SU-DHL-6 (cell line): ENCODE results near the gene CELSR1.

ENCODE experiments used
- H2AFZ ChIP-seq: fragments of 200-600 bp; sonication (generic); 2 replicates; pipeline ENCODE4 v1.6.1; 2014; ENCODE audit warnings: low read depth, mild to moderate bottlenecking, moderate library complexity, mixed read lengths, antibody characterized with exemption, low read length; ENCODE audit not compliant: severe bottlenecking
- H3F3A ChIP-seq: fragments of 200-600 bp; shearing (Covaris generic); 2 replicates; pipeline ENCODE4 v1.6.0; 2016; ENCODE audit warnings: antibody characterized with exemption, mild to moderate bottlenecking; ENCODE audit not compliant: insufficient read depth
- H3K27ac ChIP-seq: fragments of 200-600 bp; sonication (generic); 2 replicates; pipeline ENCODE4 v1.5.1; 2016; ENCODE audit warnings: low read depth, mild to moderate bottlenecking, low read length, moderate library complexity, mixed read lengths
- H3K27me3 ChIP-seq: fragments of 200-600 bp; sonication (generic), shearing (Covaris generic); 2 replicates; pipeline ENCODE4 v1.6.0; 2014; ENCODE audit warnings: mild to moderate bottlenecking, low read length
- H3K36me3 ChIP-seq: fragments of 200-600 bp; sonication (generic); 2 replicates; pipeline ENCODE4 v1.6.1; 2014; ENCODE audit warnings: mild to moderate bottlenecking, low read length, mixed read lengths
- H3K4me2 ChIP-seq: fragments of 300-600, 200-600 bp; shearing (Covaris generic), sonication (generic); 2 replicates; pipeline ENCODE4 v1.6.0; 2014; ENCODE audit warnings: low read length, low read depth, mild to moderate bottlenecking; ENCODE audit not compliant: poor library complexity, severe bottlenecking
- H3K4me3 ChIP-seq: fragments of 200-600 bp; sonication (generic); 2 replicates; pipeline ENCODE4 v1.5.1; 2014; ENCODE audit warnings: antibody characterized with exemption, low read length, mild to moderate bottlenecking, mixed read lengths; ENCODE audit not compliant: insufficient read depth, poor library complexity, severe bottlenecking
- H3K79me2 ChIP-seq: fragments of 200-600 bp; sonication (generic); 2 replicates; pipeline ENCODE4 v1.6.1; 2014; ENCODE audit warnings: mild to moderate bottlenecking, low read length, moderate library complexity; ENCODE audit not compliant: insufficient read depth
- H3K9ac ChIP-seq: fragments of 200-600 bp; sonication (generic); 2 replicates; pipeline ENCODE4 v1.7.0; 2014; ENCODE audit warnings: mild to moderate bottlenecking, low read length
- H3K9me2 ChIP-seq: fragments of 200-600 bp; sonication (generic); replicated peaks from 2 replicates; pipeline ENCODE4 v1.6.1; 2014; ENCODE audit warnings: low read length; ENCODE audit not compliant: insufficient read depth
- H3K9me3 ChIP-seq: fragments of 200-600 bp; sonication (generic); 2 replicates; pipeline ENCODE4 v1.6.1; 2014; ENCODE audit warnings: low read length, mixed read lengths; ENCODE audit not compliant: insufficient read depth
- H4K20me1 ChIP-seq: fragments of 200-600 bp; sonication (generic); 2 replicates; pipeline ENCODE4 v1.6.1; 2014; ENCODE audit warnings: low read depth, mild to moderate bottlenecking, antibody characterized with exemption, low read length, moderate library complexity, mixed read lengths
- EZH2phosphoT487 ChIP-seq: fragments of 200-600 bp; sonication (generic), shearing (Covaris generic); conservative IDR thresholded peaks from 2 replicates; pipeline ENCODE4 v1.6.1; 2018; ENCODE audit warnings: mild to moderate bottlenecking, antibody characterized with exemption, low read length, moderate library complexity, mixed read lengths
- TF ChIP-seq, protein P1 (sequence below): fragments of 200-600 bp; sonication (generic); IDR thresholded peaks from one replicate; pipeline ENCODE4 v1.5.1; 2017; ENCODE audit warnings: antibody characterized with exemption, mild to moderate bottlenecking, low read length, moderate library complexity; ENCODE audit not compliant: insufficient read depth, poor library complexity, severe bottlenecking

Gene CELSR1

DNA sequence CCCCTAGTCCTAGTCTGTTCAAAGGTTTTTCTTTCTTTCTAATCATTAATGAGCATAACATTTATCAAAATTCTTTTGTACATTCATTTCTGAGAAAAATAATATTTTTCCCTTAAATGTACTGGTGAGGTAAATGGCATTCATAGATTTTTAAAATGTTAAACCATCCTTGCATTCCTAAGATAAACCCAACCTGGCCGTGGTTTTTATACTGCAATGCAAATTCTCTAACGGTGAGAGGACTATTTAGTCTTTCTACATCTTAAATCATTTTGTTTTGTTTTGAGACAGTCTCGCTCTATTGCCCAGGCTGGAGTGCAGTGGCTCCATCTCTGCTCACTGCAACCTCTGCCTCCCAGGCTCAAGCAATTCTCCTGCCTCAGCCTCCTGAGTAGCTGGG, 161.3 kb downstream of the CELSR1 start:
- Histone ChIP-seq H3K9ac (no peak overlapping the region), H4K20me1 (no peaks in the 10 kb centered on the region)

DNA sequence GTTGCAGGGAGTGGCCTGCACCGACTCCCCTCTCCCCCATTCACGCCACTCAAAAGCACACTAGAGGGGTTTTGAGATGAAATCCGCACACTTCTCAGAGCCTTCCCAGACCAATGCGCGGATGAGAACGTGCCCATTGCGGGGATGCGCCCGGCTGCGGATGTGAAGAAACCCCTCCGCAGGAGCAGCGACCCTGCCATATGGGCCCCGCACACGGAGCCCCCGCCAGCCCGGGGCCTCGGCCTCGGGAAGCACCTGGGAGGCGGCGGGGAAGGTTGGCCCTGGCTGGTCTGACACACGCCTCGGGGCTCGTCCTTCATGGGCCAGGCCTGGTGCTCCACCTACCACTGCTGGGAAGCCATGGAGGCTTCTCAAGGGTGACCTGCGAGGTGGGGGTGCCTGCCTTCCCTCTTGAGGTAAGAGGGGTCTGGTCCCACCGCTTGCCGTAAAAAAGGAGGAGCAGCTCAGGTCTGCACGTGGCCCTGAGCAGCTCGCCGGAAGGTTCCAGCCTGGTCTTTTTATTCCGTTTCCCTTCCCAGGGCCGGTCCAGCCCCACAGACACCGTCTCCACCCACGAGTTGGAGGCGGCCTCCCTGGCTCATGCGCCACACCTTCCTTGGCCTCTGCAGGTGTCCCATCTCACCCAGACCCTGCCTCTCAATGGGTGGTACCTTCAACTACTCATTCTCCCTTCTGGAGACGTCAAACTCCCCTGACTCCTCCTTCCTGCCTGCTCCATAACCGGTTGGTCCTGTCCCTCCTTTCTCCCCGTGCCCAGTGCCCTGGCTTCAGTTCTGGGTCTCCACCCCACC, 162.6 kb downstream of the CELSR1 start:
- no peak overlapping the region for H2AFZ ChIP-seq
- H3K9me2 ChIP-seq, result no peaks in the 10 kb centered on the region
- H3K9me3 ChIP-seq, result no peaks in the 10 kb centered on the region
- no peaks in the 10 kb centered on the region for H3F3A ChIP-seq
- H3K36me3 ChIP-seq, result no peaks in the 10 kb centered on the region
- no peaks in the 10 kb centered on the region for H3K27me3 ChIP-seq
- no peak overlapping the region for H3K4me3 ChIP-seq
- no peak overlapping the region for H3K4me2 ChIP-seq
- no peak overlapping the region for H3K9ac ChIP-seq
- no peak overlapping the region for H3K27ac ChIP-seq
- no peaks in the 10 kb centered on the region for H4K20me1 ChIP-seq
- no peaks in the 10 kb centered on the region for H3K79me2 ChIP-seq
- TF ChIP-seq, protein P1, sequence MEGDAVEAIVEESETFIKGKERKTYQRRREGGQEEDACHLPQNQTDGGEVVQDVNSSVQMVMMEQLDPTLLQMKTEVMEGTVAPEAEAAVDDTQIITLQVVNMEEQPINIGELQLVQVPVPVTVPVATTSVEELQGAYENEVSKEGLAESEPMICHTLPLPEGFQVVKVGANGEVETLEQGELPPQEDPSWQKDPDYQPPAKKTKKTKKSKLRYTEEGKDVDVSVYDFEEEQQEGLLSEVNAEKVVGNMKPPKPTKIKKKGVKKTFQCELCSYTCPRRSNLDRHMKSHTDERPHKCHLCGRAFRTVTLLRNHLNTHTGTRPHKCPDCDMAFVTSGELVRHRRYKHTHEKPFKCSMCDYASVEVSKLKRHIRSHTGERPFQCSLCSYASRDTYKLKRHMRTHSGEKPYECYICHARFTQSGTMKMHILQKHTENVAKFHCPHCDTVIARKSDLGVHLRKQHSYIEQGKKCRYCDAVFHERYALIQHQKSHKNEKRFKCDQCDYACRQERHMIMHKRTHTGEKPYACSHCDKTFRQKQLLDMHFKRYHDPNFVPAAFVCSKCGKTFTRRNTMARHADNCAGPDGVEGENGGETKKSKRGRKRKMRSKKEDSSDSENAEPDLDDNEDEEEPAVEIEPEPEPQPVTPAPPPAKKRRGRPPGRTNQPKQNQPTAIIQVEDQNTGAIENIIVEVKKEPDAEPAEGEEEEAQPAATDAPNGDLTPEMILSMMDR, result no peak
- no peak for TF ChIP-seq EZH2phosphoT487

More for the DNA sequence above, 161.3 kb downstream of the CELSR1 start:
- Histone ChIP-seq H3K79me2 (no peaks in the 10 kb centered on the region), H3K4me2 (no peak overlapping the region), H3K27ac (no peak overlapping the region), H3K9me3 (no peaks in the 10 kb centered on the region), H3K36me3 (no peaks in the 10 kb centered on the region), H3K9me2 (no peaks in the 10 kb centered on the region), H3K4me3 (no peak overlapping the region), H3K27me3 (no peaks in the 10 kb centered on the region), H2AFZ (no peak overlapping the region), H3F3A (no peaks in the 10 kb centered on the region)
- no peak for TF ChIP-seq EZH2phosphoT487
- TF ChIP-seq, protein P1, result no peak

DNA sequence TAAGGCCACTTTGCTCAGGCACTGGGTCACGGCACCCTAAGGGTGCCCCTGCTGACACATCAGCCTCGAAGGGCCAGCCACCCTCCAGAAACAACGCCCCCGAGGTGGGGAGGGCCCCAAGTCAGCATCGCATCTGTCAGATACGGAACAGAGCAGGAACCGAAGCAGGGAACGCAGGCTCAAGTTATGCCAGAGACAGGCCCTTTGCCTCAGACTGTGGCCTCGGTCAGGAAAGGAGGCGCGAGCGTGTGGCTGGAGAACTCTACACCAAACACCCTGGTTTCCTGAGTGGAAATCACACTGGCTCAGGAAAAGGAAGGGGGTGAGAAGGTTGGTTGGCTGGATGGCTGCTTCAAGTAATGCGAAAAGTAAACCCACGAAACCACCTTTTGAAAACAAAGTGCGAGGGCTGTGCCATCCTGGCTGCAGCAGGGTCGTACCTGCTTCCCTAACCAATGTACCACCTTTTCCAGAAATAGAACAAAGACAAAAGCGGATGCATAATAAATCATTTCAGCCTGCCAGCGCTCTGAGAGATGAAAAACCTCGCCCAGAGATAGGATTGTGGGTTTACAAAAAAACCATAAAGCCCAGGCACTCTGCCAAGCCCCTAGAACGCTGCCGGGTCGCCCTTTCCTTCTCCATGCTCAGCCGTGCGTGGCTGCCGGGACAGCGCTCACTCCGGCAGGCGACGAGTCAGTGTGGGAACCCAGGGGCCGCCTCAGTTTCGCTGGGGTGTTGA, 163.3 kb downstream of the CELSR1 start:
- H3K36me3 ChIP-seq, result no peaks in the 10 kb centered on the region
- H3K27ac ChIP-seq, result no peak overlapping the region
- no peaks in the 10 kb centered on the region for H4K20me1 ChIP-seq
- TF ChIP-seq EZH2phosphoT487, result no peak
- TF ChIP-seq, protein P1, result no peak
- H3K4me3 ChIP-seq, result no peak overlapping the region
- no peaks in the 10 kb centered on the region for H3K9me2 ChIP-seq
- H3K27me3 ChIP-seq, result no peaks in the 10 kb centered on the region
- H3K9ac ChIP-seq, result no peak overlapping the region
- H2AFZ ChIP-seq, result no peak overlapping the region
- H3K4me2 ChIP-seq, result no peak overlapping the region
- H3K9me3 ChIP-seq, result no peaks in the 10 kb centered on the region
- no peaks in the 10 kb centered on the region for H3K79me2 ChIP-seq
- H3F3A ChIP-seq, result no peaks in the 10 kb centered on the region
